ENCODE data around the gene B4GALNT1.
"Not testable (repeated sequence)": the region's sequence is repeated elsewhere in the genome, so short reads cannot be mapped to it uniquely, and the experiment has no call there.

The B4GALNT1 gene

GRCh38 chr12:57600395-57600794 is 32.6 kb downstream of the B4GALNT1 start:
- no peak for DNase-seq

GRCh38 chr12:57593187-57593586 is 39.8 kb downstream of the B4GALNT1 start:
- DNase-seq, result no peak
- intact Hi-C loops (cut with DNase I), result no loop called here

More at GRCh38 chr12:57600395-57600794, 32.6 kb downstream of the B4GALNT1 start:
- intact Hi-C loops (cut with DNase I), result no loop called here

GRCh38 chr12:57592551-57593165 is 40.3 kb downstream of the B4GALNT1 start:
- DNase-seq, result peak in 21 of 42 donors; percentile 33 to 82 (median 62)
- intact Hi-C loops (cut with DNase I), result no loop called here

GRCh38 chr12:57591782-57592325 is 41.1 kb downstream of the B4GALNT1 start:
- intact Hi-C loops (cut with DNase I), result no loop called here

GRCh38 chr12:57590864-57591781 is 41.9 kb downstream of the B4GALNT1 start, which contains the start of gene PIP4K2C:
TSS of gene PIP4K2C (plus strand) at chr12:57591192. CDS start at chr12:57591290, 98 bp downstream.
- peak; percentile 40 to 91 (median 80) for DNase-seq
- intact Hi-C loops (cut with DNase I), result no loop called here

More at GRCh38 chr12:57591782-57592325, 41.1 kb downstream of the B4GALNT1 start:
- DNase-seq, result peak in 1 of 42 donors; percentile 56

- intact Hi-C loops (cut with DNase I), result no loop called here
- no peak for DNase-seq
These were observed 42.5 kb downstream of the B4GALNT1 start for GRCh38 chr12:57590479-57590863.

- DNase-seq; intact Hi-C loops (cut with DNase I): not testable (repeated sequence)
These were observed 43.9 kb downstream of the B4GALNT1 start for GRCh38 chr12:57588951-57589610.

GRCh38 chr12:57586832-57587429 is 46.1 kb downstream of the B4GALNT1 start:
- intact Hi-C loops (cut with DNase I), result no loop called here
- no peak for DNase-seq

GRCh38 chr12:57586128-57586527 is 46.9 kb downstream of the B4GALNT1 start:
- DNase-seq, result peak in 4 of 42 donors; percentile 24 to 55 (median 44)
- intact Hi-C loops (cut with DNase I), result no loop called here

GRCh38 chr12:57585156-57585555 is 47.8 kb downstream of the B4GALNT1 start:
- intact Hi-C loops (cut with DNase I), result no loop called here
- DNase-seq, result no peak

- no peak for DNase-seq
- intact Hi-C loops (cut with DNase I), result loop anchor here (5.0 kb wide), 1 partner anchor 38 kb away; no protein-coding TSS in a partner anchor
These were observed 48.3 kb downstream of the B4GALNT1 start for GRCh38 chr12:57584690-57585089.

GRCh38 chr12:57584050-57584449 is 49.0 kb downstream of the B4GALNT1 start:
- no peak for DNase-seq
- intact Hi-C loops (cut with DNase I), result loop anchor here (5.0 kb wide), 1 partner anchor 38 kb away; no protein-coding TSS in a partner anchor

GRCh38 chr12:57583008-57583831 is 49.8 kb downstream of the B4GALNT1 start:
- intact Hi-C loops (cut with DNase I), result loop anchor here (5.0 kb wide), 1 partner anchor 39 kb away; no protein-coding TSS in a partner anchor

GRCh38 chr12:57582440-57582839 is 50.6 kb downstream of the B4GALNT1 start:
- intact Hi-C loops (cut with DNase I), result loop anchor here (5.0 kb wide), 1 partner anchor 40 kb away; no protein-coding TSS in a partner anchor
- no peak for DNase-seq

More at GRCh38 chr12:57583008-57583831, 49.8 kb downstream of the B4GALNT1 start:
- peak in 40 of 42 donors; percentile 23 to 90 (median 74) for DNase-seq

- intact Hi-C loops (cut with DNase I), result loop anchor here (5.0 kb wide), 1 partner anchor 40 kb away; no protein-coding TSS in a partner anchor
- DNase-seq, result no peak
These were observed 51.2 kb downstream of the B4GALNT1 start for GRCh38 chr12:57581802-57582201.

- DNase-seq, result peak in 1 of 42 donors; percentile 24
- intact Hi-C loops (cut with DNase I), result loop anchor here (5.0 kb wide), 1 partner anchor 42 kb away; no protein-coding TSS in a partner anchor
These were observed 52.6 kb downstream of the B4GALNT1 start for GRCh38 chr12:57580466-57580795.

GRCh38 chr12:57579677-57580465 is 53.1 kb downstream of the B4GALNT1 start:
- intact Hi-C loops (cut with DNase I), result loop anchor here (5.0 kb wide), 1 partner anchor 42 kb away; no protein-coding TSS in a partner anchor
- DNase-seq, result no peak
